Measurements from ENCODE around the gene HMGXB3. TPM values are rescaled to one million over a fixed set of nuclear protein-coding genes. Genes with fewer than 3 reads are reported as not detected.

HMGXB3 gene
- total and polyA plus RNA-seq, 4 donors = 28.3 to 36.9 (median 31.3) TPM

DNA sequence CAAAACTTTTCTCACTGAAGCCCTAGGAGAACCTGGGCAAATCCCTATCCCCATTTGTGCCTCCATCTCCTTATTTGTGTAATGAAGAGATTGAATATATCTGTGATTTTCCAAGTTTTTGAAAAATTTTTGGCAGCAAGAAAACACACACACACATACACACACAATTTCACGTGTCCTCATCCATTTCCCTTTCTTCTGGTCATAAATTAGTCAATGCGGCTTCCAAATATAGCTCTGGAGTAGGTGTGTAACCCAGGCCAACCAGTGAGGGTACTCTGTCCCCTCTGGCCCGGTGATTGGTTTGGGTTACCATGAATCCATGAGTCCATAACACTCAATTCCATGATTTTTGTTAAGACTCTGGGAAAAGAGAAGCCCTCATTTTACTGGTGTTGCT lies 73.1 kb downstream of the HMGXB3 start:
- H3K27me3 ChIP-seq (ENCODE audit: control insufficient read depth, insufficient read depth, low read length) = no peaks in the 10 kb centered on the region
- no peaks in the 10 kb centered on the region for H3K36me3 ChIP-seq (ENCODE audit: control insufficient read depth, insufficient read depth, low read length)
- DNase-seq (ENCODE audit: low read depth in 4 of 6, low spot score in 6 of 6) = no peak
- H3K9me3 ChIP-seq (ENCODE audit: control insufficient read depth, insufficient read depth, low read length) = no peaks in the 10 kb centered on the region
- H3K27ac ChIP-seq (ENCODE audit: low read depth, low read length) = no peak overlapping the region
- WGBS (ENCODE audit: insufficient coverage) = no CpG with 5 or more reads among the region's 3 CpGs
- H3K4me3 ChIP-seq (ENCODE audit: low read depth, low read length) = no peak overlapping the region
- peaks cover 9% of the 10 kb centered on the region for H3K4me1 ChIP-seq (ENCODE audit: control insufficient read depth, insufficient read depth, low read length)

DNA sequence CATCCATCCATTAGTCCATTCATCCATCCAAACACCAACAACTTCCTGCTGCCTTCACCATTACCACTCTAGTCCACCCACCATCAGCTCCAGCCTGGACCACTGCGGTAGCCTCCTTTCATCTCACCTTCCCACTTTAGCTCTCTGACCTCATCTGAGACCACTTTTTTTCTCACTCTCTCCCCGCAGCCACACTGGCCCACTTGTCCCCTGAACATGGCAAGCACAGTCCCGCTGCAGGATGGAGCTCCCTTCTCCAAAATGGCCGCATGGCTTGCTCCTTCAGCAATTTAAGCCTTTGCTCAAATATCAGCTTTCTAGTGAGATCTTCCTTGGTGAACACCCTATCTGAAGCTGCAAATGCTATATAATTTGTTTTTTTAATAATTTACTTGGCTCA lies 74.7 kb downstream of the HMGXB3 start:
- Histone ChIP-seq H3K4me3 (ENCODE audit: low read depth, low read length) (no peak overlapping the region), H3K27ac (ENCODE audit: low read depth, low read length) (no peak overlapping the region), H3K4me1 (ENCODE audit: control insufficient read depth, insufficient read depth, low read length) (no peaks in the 10 kb centered on the region), H3K36me3 (ENCODE audit: control insufficient read depth, insufficient read depth, low read length) (no peaks in the 10 kb centered on the region), H3K9me3 (ENCODE audit: control insufficient read depth, insufficient read depth, low read length) (no peaks in the 10 kb centered on the region), H3K27me3 (ENCODE audit: control insufficient read depth, insufficient read depth, low read length) (no peaks in the 10 kb centered on the region)
- 51% methylated on average over 3 of the region's 4 CpGs for WGBS (ENCODE audit: insufficient coverage)
- DNase-seq (ENCODE audit: low read depth in 4 of 6, low spot score in 6 of 6) = no peak

DNA sequence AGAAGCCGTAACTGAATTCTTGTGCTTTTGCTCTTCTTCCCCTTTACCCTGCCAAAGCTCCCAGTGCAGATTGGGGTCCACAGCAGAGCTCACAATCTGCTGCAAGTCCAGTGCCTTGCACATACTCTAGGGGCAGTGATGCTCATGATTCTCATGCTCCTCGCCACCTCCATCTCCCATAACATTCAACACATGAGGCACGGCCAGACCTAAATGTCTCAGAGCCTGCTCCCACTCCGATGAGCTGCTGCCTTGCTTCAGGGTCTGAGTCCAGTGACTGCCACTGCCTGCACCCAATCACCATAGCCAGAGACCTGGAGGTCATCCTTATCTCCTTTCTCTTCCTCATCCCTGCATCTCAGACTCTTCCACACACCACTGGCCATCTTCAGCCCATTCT lies 75.3 kb downstream of the HMGXB3 start:
- Histone ChIP-seq H3K36me3 (ENCODE audit: control insufficient read depth, insufficient read depth, low read length) (no peaks in the 10 kb centered on the region), H3K27me3 (ENCODE audit: control insufficient read depth, insufficient read depth, low read length) (no peaks in the 10 kb centered on the region), H3K27ac (ENCODE audit: low read depth, low read length) (no peak overlapping the region), H3K4me3 (ENCODE audit: low read depth, low read length) (no peak overlapping the region), H3K4me1 (ENCODE audit: control insufficient read depth, insufficient read depth, low read length) (peaks cover 3% of the 10 kb centered on the region), H3K9me3 (ENCODE audit: control insufficient read depth, insufficient read depth, low read length) (no peaks in the 10 kb centered on the region)
- 71% methylated on average over 4 of the region's 4 CpGs for WGBS (ENCODE audit: insufficient coverage)
- no peak for DNase-seq (ENCODE audit: low read depth in 4 of 6, low spot score in 6 of 6)

DNA sequence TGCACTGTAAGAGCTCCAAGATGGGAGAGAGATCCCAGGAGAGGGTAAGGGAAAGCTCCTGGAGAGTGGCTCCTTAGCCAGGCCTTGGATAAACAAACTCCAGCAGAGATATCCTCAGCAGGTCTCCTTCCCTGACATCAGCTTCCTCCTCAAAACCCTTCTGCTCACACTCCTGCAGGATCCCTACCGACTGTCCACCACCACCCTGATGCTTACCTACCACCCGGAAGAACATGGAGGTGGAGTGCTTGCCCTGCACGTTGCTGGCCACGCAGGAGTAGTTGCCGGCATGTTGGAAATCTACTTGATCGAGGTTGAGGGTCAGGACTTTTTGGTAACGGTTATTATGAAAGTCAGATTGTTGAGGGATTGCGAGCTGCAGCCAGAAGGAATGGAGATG lies 76.5 kb downstream of the HMGXB3 start:
- H3K4me1 ChIP-seq (ENCODE audit: control insufficient read depth, insufficient read depth, low read length) = peaks cover 11% of the 10 kb centered on the region
- no peaks in the 10 kb centered on the region for H3K36me3 ChIP-seq (ENCODE audit: control insufficient read depth, insufficient read depth, low read length)
- WGBS (ENCODE audit: insufficient coverage) = 83% methylated on average over 8 of the region's 8 CpGs
- H3K27ac ChIP-seq (ENCODE audit: low read depth, low read length) = no peak overlapping the region
- no peak for DNase-seq (ENCODE audit: low read depth in 4 of 6, low spot score in 6 of 6)
- H3K9me3 ChIP-seq (ENCODE audit: control insufficient read depth, insufficient read depth, low read length) = no peaks in the 10 kb centered on the region
- no peak overlapping the region for H3K4me3 ChIP-seq (ENCODE audit: low read depth, low read length)
- H3K27me3 ChIP-seq (ENCODE audit: control insufficient read depth, insufficient read depth, low read length) = no peaks in the 10 kb centered on the region

DNA sequence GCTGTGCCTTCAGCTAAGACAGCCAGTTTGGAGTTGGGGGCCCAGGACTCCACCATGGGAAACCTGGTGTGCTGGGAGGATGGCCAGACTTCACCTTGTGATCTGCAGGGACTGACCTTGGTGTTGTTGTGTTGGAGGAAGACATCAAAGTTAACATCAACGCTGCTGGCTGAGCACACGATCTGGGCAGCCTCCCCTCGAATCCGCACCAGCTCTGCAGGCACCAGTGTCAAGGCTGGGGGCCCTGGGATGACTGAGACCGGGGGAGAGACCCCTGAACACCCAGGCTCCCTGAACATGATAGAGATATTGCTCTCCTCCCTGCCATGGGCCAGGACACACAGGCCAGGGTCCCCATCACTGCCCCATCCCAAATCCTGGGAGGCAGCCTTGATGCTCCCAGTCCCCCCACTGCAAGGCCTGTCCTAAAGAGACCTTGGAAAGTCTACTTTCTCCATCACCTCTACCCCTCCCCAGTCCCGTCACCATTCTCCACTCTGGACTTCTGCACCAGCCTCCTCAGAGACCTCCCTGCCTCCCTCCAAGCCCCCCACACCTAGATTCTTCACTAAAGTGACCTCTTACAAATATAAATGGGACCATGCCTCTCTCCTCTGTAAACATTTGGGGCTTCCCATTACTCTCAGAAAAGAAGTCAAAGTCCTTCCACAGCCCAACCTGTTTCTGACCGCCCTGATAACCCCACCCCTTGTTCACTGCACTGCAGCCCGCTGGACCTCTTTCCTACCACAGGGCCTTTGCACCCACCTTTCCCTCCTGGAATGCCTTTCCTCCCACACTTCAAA lies 77.7 kb downstream of the HMGXB3 start:
- Histone ChIP-seq H3K9me3 (ENCODE audit: control insufficient read depth, insufficient read depth, low read length) (no peaks in the 10 kb centered on the region), H3K4me1 (ENCODE audit: control insufficient read depth, insufficient read depth, low read length) (peaks cover 11% of the 10 kb centered on the region), H3K4me3 (ENCODE audit: low read depth, low read length) (no peak overlapping the region), H3K27me3 (ENCODE audit: control insufficient read depth, insufficient read depth, low read length) (no peaks in the 10 kb centered on the region), H3K36me3 (ENCODE audit: control insufficient read depth, insufficient read depth, low read length) (no peaks in the 10 kb centered on the region), H3K27ac (ENCODE audit: low read depth, low read length) (no peak overlapping the region)
- DNase-seq (ENCODE audit: low read depth in 4 of 6, low spot score in 6 of 6) = no peak
- 87% methylated on average over 8 of the region's 8 CpGs for WGBS (ENCODE audit: insufficient coverage)

DNA sequence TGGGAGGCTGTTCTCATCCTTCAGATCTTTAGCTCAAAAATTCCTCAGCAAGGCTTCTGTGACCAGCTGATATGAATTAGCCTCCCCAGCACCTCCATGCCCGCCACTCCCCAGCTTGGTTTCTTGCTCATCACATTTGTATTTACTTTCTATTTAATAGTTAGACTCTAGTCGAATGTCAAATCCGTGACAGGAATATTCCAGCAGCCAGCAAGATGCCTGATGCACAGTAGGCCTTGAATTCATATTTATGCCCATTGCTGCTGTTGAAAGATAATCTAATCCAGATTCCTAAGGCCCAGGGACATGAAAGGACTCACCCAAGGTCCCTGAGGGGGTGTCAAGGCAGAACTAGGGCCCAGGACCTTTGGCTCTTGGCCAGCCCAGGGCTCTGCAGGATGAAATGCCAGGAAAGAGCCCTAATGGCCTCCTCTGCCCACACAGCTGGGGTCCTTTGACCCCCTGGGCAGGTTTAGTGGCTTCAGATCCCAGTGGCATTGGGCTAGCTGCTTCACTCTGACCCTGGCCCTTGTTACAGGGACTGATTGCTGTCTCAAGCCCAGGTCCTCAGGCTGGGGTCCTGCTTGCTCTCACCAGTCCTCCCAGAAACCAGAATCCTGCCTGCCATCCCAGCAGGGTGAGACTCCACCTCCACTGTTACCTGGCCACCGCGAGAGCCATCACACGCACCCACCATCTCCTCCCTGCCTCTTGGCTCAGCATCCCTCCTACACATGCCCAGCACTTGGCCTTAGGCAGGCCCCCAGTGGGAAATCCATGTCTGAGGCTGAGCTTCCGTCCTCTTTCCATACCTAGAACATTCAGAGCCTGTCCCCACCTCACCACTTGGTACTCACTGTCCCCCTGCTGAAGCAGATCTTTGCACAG lies 78.5 kb downstream of the HMGXB3 start:
- no peaks in the 10 kb centered on the region for H3K9me3 ChIP-seq (ENCODE audit: control insufficient read depth, insufficient read depth, low read length)
- no peaks in the 10 kb centered on the region for H3K27me3 ChIP-seq (ENCODE audit: control insufficient read depth, insufficient read depth, low read length)
- H3K36me3 ChIP-seq (ENCODE audit: control insufficient read depth, insufficient read depth, low read length) = no peaks in the 10 kb centered on the region
- DNase-seq (ENCODE audit: low read depth in 4 of 6, low spot score in 6 of 6) = no peak
- H3K27ac ChIP-seq (ENCODE audit: low read depth, low read length) = no peak overlapping the region
- H3K4me3 ChIP-seq (ENCODE audit: low read depth, low read length) = no peak overlapping the region
- 82% methylated on average over 4 of the region's 7 CpGs for WGBS (ENCODE audit: insufficient coverage)
- H3K4me1 ChIP-seq (ENCODE audit: control insufficient read depth, insufficient read depth, low read length) = peaks cover 11% of the 10 kb centered on the region

DNA sequence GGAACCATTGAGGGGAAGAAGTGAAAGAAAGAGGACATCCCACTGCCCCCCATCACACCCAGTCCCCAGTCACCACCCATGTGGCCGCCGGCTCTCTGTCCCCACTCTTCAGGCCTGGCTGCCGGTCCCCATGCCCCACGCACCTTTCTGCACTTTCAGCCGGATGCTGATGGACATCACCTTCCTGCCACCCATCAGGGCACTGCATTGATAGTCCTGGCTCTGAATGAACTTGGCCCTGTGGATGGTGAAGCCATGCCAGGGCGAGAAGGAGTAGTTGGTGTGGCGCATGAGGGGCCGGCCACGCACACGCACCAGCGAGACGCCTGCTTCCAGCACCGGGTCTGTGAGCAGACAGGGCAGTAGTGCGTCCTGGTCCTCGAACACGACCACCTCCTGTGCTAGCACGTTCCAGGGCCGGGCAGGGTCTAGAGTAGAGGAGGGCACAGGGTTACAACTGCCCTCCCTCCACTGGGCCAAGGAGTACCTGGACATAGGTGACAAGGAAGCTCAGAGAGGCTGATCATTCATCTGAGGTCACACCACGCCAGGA lies 79.4 kb downstream of the HMGXB3 start:
- 94% methylated on average over 18 of the region's 19 CpGs for WGBS (ENCODE audit: insufficient coverage)
- H3K36me3 ChIP-seq (ENCODE audit: control insufficient read depth, insufficient read depth, low read length) = no peaks in the 10 kb centered on the region
- H3K27me3 ChIP-seq (ENCODE audit: control insufficient read depth, insufficient read depth, low read length) = no peaks in the 10 kb centered on the region
- peaks cover 11% of the 10 kb centered on the region for H3K4me1 ChIP-seq (ENCODE audit: control insufficient read depth, insufficient read depth, low read length)
- H3K9me3 ChIP-seq (ENCODE audit: control insufficient read depth, insufficient read depth, low read length) = no peaks in the 10 kb centered on the region
- H3K4me3 ChIP-seq (ENCODE audit: low read depth, low read length) = no peak overlapping the region
- DNase-seq (ENCODE audit: low read depth in 4 of 6, low spot score in 6 of 6) = peak in 1 of 6 donors; percentile 0
- no peak overlapping the region for H3K27ac ChIP-seq (ENCODE audit: low read depth, low read length)

DNA sequence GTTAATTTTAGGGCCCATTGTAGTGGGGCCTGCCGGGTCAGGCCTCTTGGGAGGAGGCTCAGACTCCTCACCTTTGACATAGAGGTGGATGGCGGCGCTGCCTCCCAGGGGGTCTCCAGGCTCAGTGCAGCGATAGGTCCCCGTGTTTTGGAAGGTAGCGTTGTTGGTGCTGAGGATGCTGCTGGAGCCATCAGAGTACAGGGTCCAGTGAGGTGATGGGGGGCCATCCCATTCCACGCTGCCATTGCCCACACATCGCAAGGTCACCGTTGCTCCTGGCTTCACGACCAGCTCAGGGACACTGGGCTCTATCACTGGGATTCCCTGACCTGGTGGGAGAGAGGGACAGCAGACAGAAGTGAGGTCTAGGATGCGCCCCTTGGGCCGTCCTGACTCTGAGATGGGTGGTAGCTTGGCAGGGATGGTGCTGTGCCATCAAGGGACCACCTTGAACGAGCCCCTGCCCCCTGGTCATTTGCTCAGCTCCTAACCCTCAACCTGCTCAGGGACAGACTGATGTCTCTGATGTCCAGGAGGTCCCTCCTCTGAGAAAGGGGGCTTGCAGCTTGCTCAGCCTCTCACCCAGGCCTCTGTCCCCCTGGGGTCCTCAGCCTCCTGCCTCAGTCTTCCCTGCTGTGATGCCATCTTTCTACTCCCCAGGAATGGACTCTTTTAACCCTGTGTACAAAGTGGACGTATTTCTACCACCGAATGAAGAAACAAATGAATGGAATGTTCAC lies 80.3 kb downstream of the HMGXB3 start:
- no peak for DNase-seq (ENCODE audit: low read depth in 4 of 6, low spot score in 6 of 6)
- Histone ChIP-seq H3K4me3 (ENCODE audit: low read depth, low read length) (no peak overlapping the region), H3K36me3 (ENCODE audit: control insufficient read depth, insufficient read depth, low read length) (no peaks in the 10 kb centered on the region), H3K9me3 (ENCODE audit: control insufficient read depth, insufficient read depth, low read length) (no peaks in the 10 kb centered on the region), H3K27ac (ENCODE audit: low read depth, low read length) (peak overlapping the region; percentile 6), H3K4me1 (ENCODE audit: control insufficient read depth, insufficient read depth, low read length) (peaks cover 11% of the 10 kb centered on the region), H3K27me3 (ENCODE audit: control insufficient read depth, insufficient read depth, low read length) (no peaks in the 10 kb centered on the region)
- 85% methylated on average over 11 of the region's 15 CpGs for WGBS (ENCODE audit: insufficient coverage)

DNA sequence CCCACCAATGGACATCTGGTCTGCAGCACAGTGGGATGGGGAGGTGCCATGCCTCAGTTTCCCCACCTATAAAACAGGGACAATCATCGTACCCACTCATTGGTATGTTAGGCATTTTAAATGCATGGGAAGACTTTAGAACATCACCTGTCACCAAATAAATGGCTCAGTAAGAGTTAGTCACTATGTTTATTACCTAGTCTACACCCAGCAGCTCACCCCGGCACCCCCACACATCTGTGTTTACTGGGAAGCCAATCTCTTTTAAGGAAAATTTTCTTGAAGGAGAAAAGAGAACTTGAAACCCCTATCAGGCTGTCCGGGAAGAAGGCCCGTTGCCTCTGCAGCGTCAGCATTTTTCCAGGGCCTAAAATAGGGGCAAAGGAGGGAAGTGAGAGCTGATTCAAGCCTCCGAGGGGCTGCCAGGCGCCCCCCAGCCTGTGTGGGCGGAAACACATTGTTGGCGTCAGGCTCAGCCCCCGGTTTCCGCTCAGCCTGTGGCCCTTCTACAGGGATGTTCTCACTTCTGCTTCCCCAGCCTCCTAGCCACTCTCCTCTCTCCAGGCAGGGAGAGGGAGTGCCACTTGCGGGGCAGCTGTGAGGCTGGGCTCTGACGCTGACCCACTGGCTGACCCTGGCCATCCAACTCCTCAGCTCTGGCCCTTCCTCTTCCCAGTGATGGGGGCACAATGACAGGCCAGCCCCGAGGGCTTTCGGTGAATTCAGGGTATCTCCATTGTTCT lies 81.2 kb downstream of the HMGXB3 start:
- H3K27me3 ChIP-seq (ENCODE audit: control insufficient read depth, insufficient read depth, low read length) = no peaks in the 10 kb centered on the region
- no peaks in the 10 kb centered on the region for H3K36me3 ChIP-seq (ENCODE audit: control insufficient read depth, insufficient read depth, low read length)
- H3K4me3 ChIP-seq (ENCODE audit: low read depth, low read length) = no peak overlapping the region
- 35% methylated on average over 12 of the region's 15 CpGs for WGBS (ENCODE audit: insufficient coverage)
- DNase-seq (ENCODE audit: low read depth in 4 of 6, low spot score in 6 of 6) = peak in 1 of 6 donors; percentile 55
- H3K4me1 ChIP-seq (ENCODE audit: control insufficient read depth, insufficient read depth, low read length) = peaks cover 11% of the 10 kb centered on the region
- H3K27ac ChIP-seq (ENCODE audit: low read depth, low read length) = peak overlapping the region; percentile 6
- no peaks in the 10 kb centered on the region for H3K9me3 ChIP-seq (ENCODE audit: control insufficient read depth, insufficient read depth, low read length)
